Measurements from ENCODE around the gene ADRA2B. TPM values are rescaled to one million over a fixed set of nuclear protein-coding genes. Genes with fewer than 3 reads are reported as not detected.

ADRA2B gene
- total and polyA plus RNA-seq, 2 donors (not counting 3 experiments of a cell fraction or from before 2014, with no cell fraction given), result not detected

GRCh38 chr2:96120091-96120720, 3.8 kb upstream of the ADRA2B start:
- POLR2A ChIA-PET, result no interaction called here
- no peaks in the 10 kb centered on the region for H3K9me3 ChIP-seq (replicated peaks; ENCODE audit: control insufficient read depth, insufficient read depth, low read length)
- FAIRE-seq, result no peak

More at GRCh38 chr2:96120091-96120720, 3.8 kb upstream of the ADRA2B start:
- Histone ChIP-seq H3K4me1 (ENCODE audit: control insufficient read depth, extremely low read depth, insufficient read depth, low read length) (no peaks in the 10 kb centered on the region), H4K20me1 (replicated peaks; ENCODE audit: control insufficient read depth, extremely low read depth, insufficient read depth, low read length) (no peaks in the 10 kb centered on the region), H3K4me3 (replicated peaks in 1 of 3; ENCODE audit: insufficient read depth in 1 of 3, low read depth in 1 of 3, low read length in 3 of 3) (no peak overlapping the region), H3K79me2 (ENCODE audit: control insufficient read depth, insufficient read depth, low read length) (no peaks in the 10 kb centered on the region), H3K9ac (replicated peaks; ENCODE audit: extremely low read depth, insufficient read depth, low read length) (no peak overlapping the region), H3K36me3 (ENCODE audit: control insufficient read depth in 2 of 2, extremely low read depth in 1 of 2, insufficient read depth in 2 of 2, low read length in 2 of 2) (no peaks in the 10 kb centered on the region), H3K4me2 (ENCODE audit: insufficient read depth, low read length) (no peak overlapping the region), H3K9me1 (replicated peaks; ENCODE audit: control insufficient read depth, extremely low read depth, insufficient read depth, low read length) (no peaks in the 10 kb centered on the region), H3K27ac (ENCODE audit: insufficient read depth, low read depth, low read length) (no peak overlapping the region), H3K27me3 (ENCODE audit: control insufficient read depth in 2 of 2, insufficient read depth in 2 of 2, low read length in 2 of 2) (peaks cover 7 to 9% of the 10 kb centered on the region in 2 experiments), H2AFZ (ENCODE audit: low read depth, low read length) (no peak overlapping the region)
- TF ChIP-seq MAX (IDR thresholded peaks at IDR 0.05; ENCODE audit: insufficient read depth, insufficient read length) (no peak), POLR2AphosphoS5 (IDR thresholded peaks at IDR 0.05; ENCODE audit: insufficient read depth, low read depth, low read length) (no peak), GATA2 (IDR thresholded peaks at IDR 0.05; ENCODE audit: insufficient read depth, insufficient read length, low read depth, low read length) (no peak), MYC (IDR thresholded peaks at IDR 0.05; ENCODE audit: low read depth, low read length) (no peak), FOS (IDR thresholded peaks at IDR 0.05; ENCODE audit: borderline replicate concordance, insufficient read depth, low read length) (no peak), POLR2A (IDR thresholded peaks at IDR 0.05; ENCODE audit: low read depth, low read length) (no peak), CTCF (IDR thresholded peaks at IDR 0.05; ENCODE audit: extremely low read depth in 1 of 2, insufficient read depth in 1 of 2, low read depth in 1 of 2, low read length in 2 of 2) (no peak), EZH2 (IDR thresholded peaks at IDR 0.05; ENCODE audit: borderline replicate concordance, low read depth, low read length, severe bottlenecking) (no peak), JUN (IDR thresholded peaks at IDR 0.05; ENCODE audit: borderline replicate concordance, insufficient read depth, insufficient read length, low read depth) (no peak)
- no peak for DNase-seq (ENCODE audit: low read depth, low spot score)
- dilution Hi-C loops (cut with MboI; ENCODE audit: extremely low pct_ligation_motif_present, low sequenced_read_pairs) (no loop called here), intact Hi-C loops (cut with micrococcal nuclease) (no loop called here)
- CTCF ChIA-PET, result no interaction called here
- BruUV-seq (replicated peaks), result no TSS peak

Measured in endothelial cell of umbilical vein (primary cell).